HG03520 (cell line): Measurements from ENCODE around the gene ATAD3B.
"Not testable (repeated sequence)": the region's sequence is repeated elsewhere in the genome, so short reads cannot be mapped to it uniquely, and the experiment has no call there.

ENCODE experiments used
- ATAC-seq: cut with Tn5 transposase; IDR thresholded peaks from one replicate; pipeline ENCODE4 v1.9.1; 2021; ENCODE audit warnings: mild to moderate bottlenecking, moderate library complexity; ENCODE audit not compliant: unreplicated experiment

ATAD3B gene

DNA sequence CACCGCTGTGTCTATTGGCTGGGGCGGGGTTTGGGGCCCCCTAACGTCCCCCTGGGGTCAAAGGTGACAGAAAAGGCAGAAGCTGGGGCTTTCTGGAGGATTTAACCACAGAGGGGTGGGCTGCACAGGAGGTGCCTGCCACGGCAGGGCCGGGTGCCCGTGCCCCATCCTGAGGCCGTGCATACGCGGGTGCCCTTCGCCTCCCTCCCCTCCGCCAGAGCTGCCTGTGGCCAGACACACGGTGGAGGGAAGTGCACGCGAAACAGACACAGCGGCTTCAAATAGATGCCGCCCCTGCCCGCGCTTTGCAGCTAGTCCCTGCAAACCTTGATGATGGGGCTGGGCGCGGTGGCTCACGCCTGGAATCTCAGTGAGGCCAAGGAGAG lies 37.9 kb downstream of the ATAD3B start:
- not testable (repeated sequence) for ATAC-seq

DNA sequence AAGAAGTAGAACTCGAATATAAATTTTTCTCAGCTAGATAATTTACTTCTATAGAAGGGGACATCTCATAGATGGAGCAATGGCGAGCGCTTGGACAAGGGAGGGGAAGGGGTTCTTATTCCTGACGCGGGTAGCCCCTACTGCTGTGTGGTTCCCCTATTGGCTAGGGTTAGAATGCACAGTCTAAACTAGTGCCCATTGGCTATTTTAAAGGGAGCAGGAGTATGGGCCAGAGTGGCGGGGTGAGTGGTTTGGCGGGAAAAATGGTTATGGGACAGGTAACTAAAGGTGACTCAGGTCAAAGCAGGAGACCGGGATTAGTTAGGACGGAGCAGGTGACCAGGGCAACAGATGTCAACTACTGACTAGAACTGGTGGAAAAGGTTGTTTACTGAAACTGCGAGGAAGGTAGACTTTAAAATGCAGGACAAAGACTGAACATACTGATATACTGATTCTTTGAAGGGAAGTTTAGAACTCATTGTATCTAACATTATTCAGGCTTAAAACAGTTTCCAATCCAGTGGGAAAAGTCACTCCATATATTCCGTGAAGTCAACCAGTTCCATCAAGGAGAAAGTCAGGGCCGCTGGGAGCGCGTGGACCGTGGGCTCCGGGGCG lies 39.5 kb downstream of the ATAD3B start:
- no peak for ATAC-seq

DNA sequence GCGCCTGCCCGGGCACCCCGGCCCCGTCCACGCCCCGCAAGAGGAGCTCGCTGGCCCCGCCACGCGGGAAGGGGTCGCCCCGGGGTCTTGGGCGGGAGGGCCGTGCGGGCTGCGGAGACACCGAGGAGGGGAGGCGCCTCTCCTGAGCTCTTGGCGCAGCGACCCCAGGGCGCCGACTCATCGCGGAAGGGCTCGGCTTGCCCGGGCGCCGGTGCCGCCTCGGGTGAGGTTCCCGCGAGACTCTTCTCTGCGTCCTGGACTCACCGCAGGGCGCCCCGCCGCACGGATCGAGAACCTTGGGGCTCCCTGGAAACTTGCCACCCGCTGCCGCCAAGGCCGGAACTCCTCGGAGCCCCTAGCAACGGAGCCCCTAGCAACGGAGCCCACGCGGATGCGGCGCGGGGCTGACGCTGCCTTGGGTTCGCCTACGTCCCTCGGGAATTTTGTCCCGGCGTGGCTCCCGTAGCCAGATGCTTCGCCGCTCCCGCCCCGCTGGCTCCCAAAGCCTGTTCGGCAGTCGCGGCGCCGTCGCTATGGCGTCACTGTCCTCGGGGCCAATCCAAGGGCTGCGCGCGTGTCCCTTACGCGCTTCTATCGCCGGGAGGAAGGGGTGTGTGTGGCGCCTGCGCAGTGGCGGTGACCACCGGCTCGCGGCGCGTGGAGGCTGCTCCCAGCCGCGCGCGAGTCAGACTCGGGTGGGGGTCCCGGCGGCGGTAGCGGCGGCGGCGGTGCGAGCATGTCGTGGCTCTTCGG lies 40.1 kb downstream of the ATAD3B start, which contains the start of gene ATAD3A:
Gene ATAD3A, plus strand, starts transcription at position 630 of the 753 bp plus-strand sequence. Its CDS starts 107 bp downstream, at position 737.
- ATAC-seq: peak; percentile 87

GRCh38 chr1:1512425-1512824 lies 40.9 kb downstream of the ATAD3B start:
- not testable (repeated sequence) for ATAC-seq

GRCh38 chr1:1513675-1514074 lies 42.1 kb downstream of the ATAD3B start:
- not testable (repeated sequence) for ATAC-seq

DNA sequence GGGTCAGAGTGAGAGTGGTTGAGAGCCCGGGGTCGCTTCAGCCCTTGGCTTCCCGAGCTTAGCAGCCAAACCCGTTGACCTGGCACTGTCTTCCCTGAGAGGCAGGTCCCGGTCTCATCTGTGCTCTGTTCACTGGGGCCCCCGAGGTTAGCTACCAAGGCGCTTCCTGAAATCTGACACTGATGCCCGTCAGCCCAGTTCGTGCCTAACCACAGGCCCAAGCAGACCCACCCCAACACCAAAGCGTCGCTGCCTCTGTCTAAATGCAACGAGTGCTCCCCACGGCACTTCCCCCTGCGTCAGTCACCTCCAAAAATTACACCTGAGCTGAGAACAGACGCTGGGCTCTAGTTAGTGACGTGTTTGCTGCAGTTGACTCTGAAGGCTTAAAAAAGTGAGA lies 42.8 kb downstream of the ATAD3B start:
- ATAC-seq: not testable (repeated sequence)

- ATAC-seq: not testable (repeated sequence)
These were observed 45.4 kb downstream of the ATAD3B start for GRCh38 chr1:1516923-1517322.

DNA sequence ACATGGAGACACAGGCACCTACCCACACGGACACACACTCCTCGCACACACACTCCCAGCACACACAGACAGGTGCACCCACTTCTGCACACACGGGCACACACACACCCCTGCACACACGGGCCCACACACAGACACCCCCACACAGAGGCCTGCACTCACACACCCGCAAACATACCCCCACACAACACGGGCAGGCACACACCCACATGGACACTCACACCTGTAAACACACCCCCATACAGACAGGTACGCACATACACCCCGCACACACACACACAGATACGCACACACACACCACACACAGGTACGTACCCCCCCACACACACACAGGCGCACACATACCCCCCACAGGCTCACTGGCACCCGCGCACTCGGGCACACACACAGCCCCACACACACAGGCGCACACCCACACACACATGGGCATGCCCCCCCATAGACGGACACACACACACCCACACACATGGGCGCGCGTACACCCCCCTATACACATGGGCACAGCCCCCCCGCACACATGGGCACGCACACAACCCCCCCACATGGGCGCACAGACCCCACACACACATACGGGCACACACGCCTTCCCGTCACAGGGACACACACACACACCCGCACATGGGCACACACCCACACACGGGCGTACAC lies 46.5 kb downstream of the ATAD3B start:
- no peak for ATAC-seq

DNA sequence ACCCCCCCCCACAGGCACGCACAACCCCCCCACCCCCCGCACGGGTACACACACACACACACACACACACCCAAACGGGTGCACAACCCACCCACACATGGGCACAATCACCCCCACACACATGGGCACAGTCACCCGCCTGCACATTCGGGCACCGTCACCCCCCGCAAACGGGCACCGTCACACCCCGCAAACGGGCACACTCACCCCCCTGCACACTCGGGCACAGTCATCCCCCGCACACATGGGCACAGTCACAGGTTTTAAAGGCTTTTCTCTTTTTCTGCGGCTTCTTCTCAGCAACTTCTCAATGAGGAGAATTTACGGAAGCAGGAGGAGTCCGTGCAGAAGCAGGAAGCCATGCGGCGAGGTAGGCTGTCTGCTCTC lies 47.0 kb downstream of the ATAD3B start:
- ATAC-seq: not testable (repeated sequence)

GRCh38 chr1:1519805-1520505 lies 48.4 kb downstream of the ATAD3B start:
- not testable (repeated sequence) for ATAC-seq

GRCh38 chr1:1521331-1521730 lies 49.8 kb downstream of the ATAD3B start:
- no peak for ATAC-seq

- not testable (repeated sequence) for ATAC-seq
These were observed 51.0 kb downstream of the ATAD3B start for GRCh38 chr1:1522536-1522935.

- ATAC-seq: not testable (repeated sequence)
These were observed 51.7 kb downstream of the ATAD3B start for GRCh38 chr1:1523226-1523625.

GRCh38 chr1:1523651-1524050 lies 52.1 kb downstream of the ATAD3B start:
- not testable (repeated sequence) for ATAC-seq

GRCh38 chr1:1524750-1525383 lies 53.3 kb downstream of the ATAD3B start:
- ATAC-seq: not testable (repeated sequence)

- ATAC-seq: not testable (repeated sequence)
These were observed 54.9 kb downstream of the ATAD3B start for GRCh38 chr1:1526476-1526875.

DNA sequence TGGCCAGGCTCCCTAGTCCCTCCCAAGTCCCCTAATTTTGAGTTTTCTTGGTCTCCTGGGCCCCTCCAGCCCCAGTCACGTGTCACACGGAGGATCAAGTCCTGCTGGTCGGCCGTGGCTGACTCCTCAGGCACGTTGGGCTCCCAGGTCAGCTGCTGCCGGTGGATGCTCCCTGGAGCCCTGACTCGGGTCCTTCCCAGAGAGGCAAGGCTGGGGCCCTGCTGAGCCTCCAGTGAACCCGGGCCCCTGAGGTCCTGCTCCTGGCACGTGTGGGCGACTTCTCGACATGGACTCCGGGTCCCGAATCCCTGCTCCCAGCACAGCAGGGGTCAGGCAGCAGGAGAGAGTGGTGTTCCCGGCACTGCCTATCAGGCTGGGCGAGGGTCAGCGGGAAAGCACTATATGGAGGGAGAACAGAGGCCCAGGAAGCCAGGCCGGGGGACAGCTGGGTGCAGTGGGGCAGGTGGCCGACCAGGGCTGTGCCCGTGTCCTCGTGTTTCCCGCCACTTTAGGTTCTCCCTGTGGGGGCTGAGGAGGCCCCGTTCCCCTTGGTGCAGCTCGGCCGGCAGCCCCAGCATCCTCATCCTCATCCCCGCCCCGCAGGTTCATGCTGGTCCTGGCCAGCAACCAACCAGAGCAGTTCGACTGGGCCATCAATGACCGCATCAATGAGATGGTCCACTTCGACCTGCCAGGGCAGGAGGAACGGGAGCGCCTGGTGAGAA lies 55.7 kb downstream of the ATAD3B start:
- no peak for ATAC-seq

DNA sequence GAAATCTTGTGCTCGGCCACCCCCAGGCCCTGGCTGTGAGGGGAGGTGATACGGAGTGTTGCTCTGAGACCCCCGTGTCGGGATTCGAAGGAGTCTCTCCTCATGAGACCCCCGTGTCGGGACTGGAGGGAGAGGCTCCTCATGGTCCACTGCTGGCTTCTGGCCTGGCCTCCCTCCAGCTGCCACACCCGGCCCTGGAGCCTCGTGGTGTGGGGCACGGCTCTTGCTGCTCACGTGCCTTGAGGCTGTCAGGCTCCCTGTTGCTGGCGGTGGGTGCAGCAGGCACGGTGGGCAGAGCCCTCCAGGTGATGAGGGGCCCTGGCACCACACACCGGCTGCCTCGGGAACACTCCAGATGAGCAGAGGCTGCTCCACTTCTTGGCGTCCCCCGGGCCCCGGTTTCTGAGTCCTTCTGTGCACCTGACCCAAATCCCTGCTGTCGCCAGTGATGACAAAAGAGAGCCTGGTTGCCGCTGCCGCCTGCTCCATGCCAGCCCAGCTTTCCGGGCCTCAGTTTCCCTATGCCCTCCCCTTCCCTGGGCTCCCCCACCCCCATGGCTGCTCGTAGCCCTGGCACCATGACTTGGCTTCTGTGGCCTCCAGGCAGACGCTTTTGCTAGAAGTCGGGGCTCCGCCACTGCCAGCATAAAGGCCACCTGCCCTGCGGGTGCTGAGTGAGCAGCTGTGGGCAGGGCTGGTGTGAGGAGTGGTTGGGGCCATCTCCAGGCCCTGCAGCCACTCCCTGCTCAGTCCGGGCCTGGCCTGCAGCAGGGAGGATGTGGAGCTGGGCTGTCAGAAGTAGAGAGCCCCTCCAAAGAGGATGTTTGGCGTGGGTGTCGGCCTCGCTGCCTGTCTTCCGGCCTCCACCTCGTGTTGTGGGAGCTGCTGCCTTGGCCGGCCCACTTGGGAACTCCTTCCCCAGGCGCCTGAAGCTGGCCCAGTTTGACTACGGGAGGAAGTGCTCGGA lies 57.0 kb downstream of the ATAD3B start:
- no peak for ATAC-seq

GRCh38 chr1:1529321-1529720 lies 57.8 kb downstream of the ATAD3B start:
- no peak for ATAC-seq
